Gastroesophageal sphincter (tissue), 3 donors: ENCODE data around the gene HYOU1.

Experiments
- CTCF ChIP-seq, 4 experiments: fragments of 200-600 bp in 2 of 4; fragments of 450-650 bp in 2 of 4; sonication (generic) in 1 of 4; IDR thresholded peaks; one replicate each; pipeline ENCODE4 v1.5.1; 2017 to 2019; ENCODE audit warnings: antibody characterized with exemption in 4 of 4, mild to moderate bottlenecking in 2 of 4, moderate library complexity in 2 of 4
- EP300 ChIP-seq: sonication (generic); formaldehyde crosslinking; IDR thresholded peaks from one replicate; pipeline ENCODE4 v1.6.1; 2017; ENCODE audit warnings: antibody characterized with exemption, mild to moderate bottlenecking
- POLR2A ChIP-seq, 2 donors: fragments of 450-650 bp; IDR thresholded peaks; one replicate each; pipeline ENCODE4 v1.6.1; 2017; ENCODE audit warnings: antibody characterized with exemption in 2 of 2, mild to moderate bottlenecking in 2 of 2, moderate library complexity in 1 of 2
- POLR2AphosphoS5 ChIP-seq: sonication (generic); formaldehyde crosslinking; IDR thresholded peaks from one replicate; pipeline ENCODE4 v1.6.1; 2017; ENCODE audit warnings: antibody characterized with exemption

GRCh38 chr11:119065369-119065768 lies 8.4 kb upstream of the HYOU1 start:
- peak in 2 of 4 experiments; percentile 4 to 36 for TF ChIP-seq CTCF (IDR thresholded peaks at IDR 0.05)
- TF ChIP-seq POLR2A (IDR thresholded peaks at IDR 0.05), result no peak
- TF ChIP-seq EP300, result no peak
- TF ChIP-seq POLR2AphosphoS5, result no peak
